Lower leg skin (tissue), 4 donors: ENCODE results near the gene PTCD2. TPM values are rescaled to one million over a fixed set of nuclear protein-coding genes. Genes with fewer than 3 reads are reported as not detected.

Experiments
- DNase-seq, 2 donors: peaks; one replicate each; pipeline ENCODE4 v3.0.0-alpha.2; 2019; ENCODE audit warnings: low spot score in 2 of 2
- H3K4me3 ChIP-seq: fragments of 200-600 bp; sonication (generic); 2 replicates; pipeline ENCODE4 v1.5.1; 2017; ENCODE audit warnings: mild to moderate bottlenecking, low read depth; ENCODE audit not compliant: poor library complexity, severe bottlenecking
- CTCF ChIP-seq, 3 donors: fragments of 450-650 bp; IDR thresholded peaks; one replicate each; pipeline ENCODE4 v1.5.1; 2016; ENCODE audit warnings: antibody characterized with exemption in 3 of 3, mild to moderate bottlenecking in 3 of 3, moderate library complexity in 2 of 3
- POLR2A ChIP-seq, 2 donors: fragments of 450-650 bp; IDR thresholded peaks; one replicate each; pipeline ENCODE4 v1.6.1; 2016 to 2017; ENCODE audit warnings: antibody characterized with exemption in 2 of 2, mild to moderate bottlenecking in 1 of 2, moderate library complexity in 1 of 2
- WGBS, 2 donors: methylation state at CpG; one replicate each; pipeline ENCODE4 v1.1.5; 2018; 5-methylcytosine and 5-hydroxymethylcytosine counted together
- intact Hi-C: fragments of 100-400 bp; cut with DNase I; formaldehyde crosslinking; loops from one replicate; pipeline ENCODE4 v1.15.0; 2023; ENCODE audit warnings: low total_unique reads
- total RNA-seq, 4 donors: library from RNA; depleted of rRNA; stranded (reverse); fragments of >200 nt; gene quantifications; one replicate each; pipeline ENCODE4 v1.1.0, GENCODE V29; 2016

The PTCD2 gene
- total RNA-seq, 4 donors from 2014 or later, result 7.2 to 12.5 (median 7.9) TPM

GRCh38 chr5:72415616-72416325 is 95.6 kb downstream of the PTCD2 start:
- intact Hi-C loops, result loop anchor here (5.0 kb wide), 1 partner anchor 1492 kb away; no protein-coding TSS in a partner anchor
- TF ChIP-seq CTCF (IDR thresholded peaks at IDR 0.05) (no peak), POLR2A (IDR thresholded peaks at IDR 0.05) (no peak)
- 83 to 85% methylated on average over 5 of the region's 5 CpGs for WGBS, 2 donors
- H3K4me3 ChIP-seq, result no peak overlapping the region
- no peak for DNase-seq

GRCh38 chr5:72417333-72418062 is 97.3 kb downstream of the PTCD2 start:
- WGBS, 2 donors, result 96 to 97% methylated on average over 43 of the region's 48 CpGs
- no peak overlapping the region for H3K4me3 ChIP-seq
- no peak for DNase-seq
- intact Hi-C loops, result loop anchor here (5.0 kb wide), 1 partner anchor 1490 kb away; no protein-coding TSS in a partner anchor
- TF ChIP-seq CTCF (IDR thresholded peaks at IDR 0.05), result no peak
- no peak for TF ChIP-seq POLR2A (IDR thresholded peaks at IDR 0.05)

Other genes with a start within 250 kb of the PTCD2 start
- 100 to 1,000 TPM in 1 of 4 donors, 10 to 100 TPM in 3; 26.3 to 218 (median 73.9) TPM for gene MAP1B, start 212.9 kb upstream of the PTCD2 start, total RNA-seq
- gene MRPS27, start 133 bp upstream of the PTCD2 start, total RNA-seq, result 10 to 100 TPM; 32.8 to 55.0 (median 44.0) TPM
- 1 to 10 TPM in 3 of 4 donors, under 1 TPM in 1; 0.51 to 3.5 (median 1.6) TPM for gene ZNF366, start 187.0 kb downstream of the PTCD2 start, total RNA-seq